ENCODE data around the gene LONRF3.

The LONRF3 gene

GRCh38 chrX:118974088-118974907 is at the start of gene LONRF3:
TSS of gene LONRF3 (plus strand) at chrX:118974618. CDS start at chrX:118974781, 163 bp downstream.
- H3K4me3 ChIP-seq (ENCODE audit: low read length), result no peak within 1 kb of the TSS; the same call in 1 of the 2 replicates
- no peak for TF ChIP-seq ZNF274 (IDR thresholded peaks at IDR 0.05; ENCODE audit: low read depth, low read length)

GRCh38 chrX:118928151-118928550 is 46.3 kb upstream of the LONRF3 start:
- H3K4me3 ChIP-seq (ENCODE audit: low read length), result no peak overlapping the region
- no peak for TF ChIP-seq ZNF274 (IDR thresholded peaks at IDR 0.05; ENCODE audit: low read depth, low read length)

DNA sequence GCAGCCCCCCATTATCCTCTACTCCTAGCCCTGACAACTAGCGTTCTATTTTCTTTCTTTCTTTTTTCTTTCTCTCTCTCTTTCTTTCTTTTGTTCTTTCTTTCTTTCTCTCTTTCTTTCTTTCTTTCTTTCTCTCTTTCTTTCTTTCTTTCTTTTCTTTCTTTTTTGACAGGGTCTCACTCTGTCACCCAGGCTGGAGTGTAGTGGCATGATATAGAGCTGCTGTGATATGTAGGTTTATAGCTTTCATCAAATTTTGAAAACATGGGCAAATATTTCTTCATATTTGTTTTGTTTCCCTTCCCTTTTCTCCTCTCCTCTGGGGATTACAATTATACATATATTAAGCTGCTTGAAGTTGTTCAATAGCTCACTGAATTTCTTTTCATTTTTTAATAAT is 39.1 kb upstream of the LONRF3 start:
- TF ChIP-seq ZNF274 (IDR thresholded peaks at IDR 0.05; ENCODE audit: low read depth, low read length), result no peak
- H3K4me3 ChIP-seq (ENCODE audit: low read length), result no peak overlapping the region

GRCh38 chrX:118941147-118941546 is 33.3 kb upstream of the LONRF3 start:
- no peak overlapping the region for H3K4me3 ChIP-seq (ENCODE audit: low read length)
- no peak for TF ChIP-seq ZNF274 (IDR thresholded peaks at IDR 0.05; ENCODE audit: low read depth, low read length)

DNA sequence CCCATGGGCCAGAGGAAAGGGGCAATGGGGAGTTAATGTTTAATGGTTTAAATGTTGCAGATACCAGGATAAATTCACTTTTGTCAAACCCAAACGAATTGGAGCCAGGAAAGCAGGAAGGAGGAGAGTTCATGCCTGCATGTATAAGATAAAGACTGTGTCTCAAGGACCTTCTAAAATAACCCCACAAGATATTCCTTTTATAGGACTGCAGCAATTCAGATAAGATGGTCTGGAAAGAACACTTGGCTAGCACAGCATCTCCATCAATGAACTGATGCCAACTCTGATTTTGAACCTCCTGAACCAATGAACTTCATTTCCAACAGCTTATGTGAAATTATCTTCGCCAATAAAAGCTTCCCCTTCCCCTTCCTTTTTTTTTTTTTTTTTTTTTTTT is 31.3 kb upstream of the LONRF3 start:
- no peak for TF ChIP-seq ZNF274 (IDR thresholded peaks at IDR 0.05; ENCODE audit: low read depth, low read length)
- H3K4me3 ChIP-seq (ENCODE audit: low read length), result no peak overlapping the region

GRCh38 chrX:118945921-118946320 is 28.5 kb upstream of the LONRF3 start:
- no peak for TF ChIP-seq ZNF274 (IDR thresholded peaks at IDR 0.05; ENCODE audit: low read depth, low read length)
- H3K4me3 ChIP-seq (ENCODE audit: low read length), result no peak overlapping the region

DNA sequence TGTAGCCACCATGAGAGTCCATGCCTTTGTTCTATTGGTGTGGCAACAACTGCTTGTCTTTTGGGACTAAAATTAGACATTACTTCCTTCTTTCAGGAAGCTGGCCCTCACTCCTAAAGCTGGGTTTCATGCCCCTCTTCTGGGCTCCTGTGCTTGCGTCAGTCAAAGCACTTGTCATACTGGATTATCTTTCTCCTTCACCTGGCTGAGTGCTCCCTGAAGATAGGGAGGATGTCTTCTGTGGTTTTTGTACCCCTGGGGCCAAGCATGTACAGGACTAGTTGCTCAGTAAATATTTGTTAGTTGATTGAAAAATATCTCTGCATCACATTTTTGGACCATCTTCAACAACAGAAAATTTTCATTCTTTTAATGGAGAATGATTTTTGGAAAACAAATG is 26.1 kb upstream of the LONRF3 start:
- TF ChIP-seq ZNF274 (IDR thresholded peaks at IDR 0.05; ENCODE audit: low read depth, low read length), result no peak
- no peak overlapping the region for H3K4me3 ChIP-seq (ENCODE audit: low read length)

GRCh38 chrX:118961866-118962560 is 12.4 kb upstream of the LONRF3 start:
- TF ChIP-seq ZNF274 (IDR thresholded peaks at IDR 0.05; ENCODE audit: low read depth, low read length), result no peak

GRCh38 chrX:118963159-118963558 is 11.3 kb upstream of the LONRF3 start:
- no peak overlapping the region for H3K4me3 ChIP-seq (ENCODE audit: low read length)
- TF ChIP-seq ZNF274 (IDR thresholded peaks at IDR 0.05; ENCODE audit: low read depth, low read length), result no peak

More at GRCh38 chrX:118961866-118962560, 12.4 kb upstream of the LONRF3 start:
- H3K4me3 ChIP-seq (ENCODE audit: low read length), result no peak overlapping the region

DNA sequence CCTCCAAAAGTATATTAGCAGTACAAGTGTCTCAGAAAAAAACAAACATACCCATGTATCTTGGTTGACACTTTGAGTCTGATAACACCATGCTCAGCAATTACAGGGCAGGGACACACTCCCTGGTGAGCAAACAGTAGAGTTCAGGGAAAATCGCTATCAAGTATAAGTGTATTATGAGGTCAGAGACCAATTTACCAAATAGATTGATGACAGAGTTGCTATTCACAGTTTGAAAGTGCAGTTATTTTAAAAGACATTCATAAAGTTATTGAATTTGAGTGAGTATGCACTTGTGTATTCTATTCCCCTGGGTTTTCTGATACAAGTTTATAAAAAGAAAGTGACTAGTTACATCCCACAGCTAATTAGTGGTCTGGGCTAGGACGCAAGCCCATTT is 10.2 kb upstream of the LONRF3 start:
- no peak for TF ChIP-seq ZNF274 (IDR thresholded peaks at IDR 0.05; ENCODE audit: low read depth, low read length)
- H3K4me3 ChIP-seq (ENCODE audit: low read length), result no peak overlapping the region

- no peak overlapping the region for H3K4me3 ChIP-seq (ENCODE audit: low read length)
- no peak for TF ChIP-seq ZNF274 (IDR thresholded peaks at IDR 0.05; ENCODE audit: low read depth, low read length)
Measured at GRCh38 chrX:118965395-118965794, 9.0 kb upstream of the LONRF3 start.

GRCh38 chrX:118968031-118968430 is 6.4 kb upstream of the LONRF3 start:
- no peak for TF ChIP-seq ZNF274 (IDR thresholded peaks at IDR 0.05; ENCODE audit: low read depth, low read length)
- no peak overlapping the region for H3K4me3 ChIP-seq (ENCODE audit: low read length)

DNA sequence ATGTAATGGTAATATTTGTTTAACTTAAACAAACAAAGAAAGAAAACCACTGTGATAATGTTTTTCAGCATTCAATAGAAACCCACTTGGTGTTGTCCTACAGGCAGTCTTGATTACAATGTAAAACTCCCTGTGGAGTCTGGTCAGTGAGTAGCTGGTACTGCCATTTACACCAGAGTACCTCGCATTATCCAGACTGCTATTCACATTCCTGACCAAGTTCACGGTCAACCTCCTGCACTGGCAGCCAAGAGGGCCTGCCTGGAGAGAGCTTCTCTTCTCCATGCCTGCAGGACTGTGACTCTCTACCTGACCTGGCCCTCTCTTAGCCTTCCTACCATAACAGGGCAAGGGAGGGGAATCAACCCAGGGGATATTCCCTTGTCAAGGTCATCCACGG is 2.9 kb upstream of the LONRF3 start:
- TF ChIP-seq ZNF274 (IDR thresholded peaks at IDR 0.05; ENCODE audit: low read depth, low read length), result no peak
- no peak overlapping the region for H3K4me3 ChIP-seq (ENCODE audit: low read length)

DNA sequence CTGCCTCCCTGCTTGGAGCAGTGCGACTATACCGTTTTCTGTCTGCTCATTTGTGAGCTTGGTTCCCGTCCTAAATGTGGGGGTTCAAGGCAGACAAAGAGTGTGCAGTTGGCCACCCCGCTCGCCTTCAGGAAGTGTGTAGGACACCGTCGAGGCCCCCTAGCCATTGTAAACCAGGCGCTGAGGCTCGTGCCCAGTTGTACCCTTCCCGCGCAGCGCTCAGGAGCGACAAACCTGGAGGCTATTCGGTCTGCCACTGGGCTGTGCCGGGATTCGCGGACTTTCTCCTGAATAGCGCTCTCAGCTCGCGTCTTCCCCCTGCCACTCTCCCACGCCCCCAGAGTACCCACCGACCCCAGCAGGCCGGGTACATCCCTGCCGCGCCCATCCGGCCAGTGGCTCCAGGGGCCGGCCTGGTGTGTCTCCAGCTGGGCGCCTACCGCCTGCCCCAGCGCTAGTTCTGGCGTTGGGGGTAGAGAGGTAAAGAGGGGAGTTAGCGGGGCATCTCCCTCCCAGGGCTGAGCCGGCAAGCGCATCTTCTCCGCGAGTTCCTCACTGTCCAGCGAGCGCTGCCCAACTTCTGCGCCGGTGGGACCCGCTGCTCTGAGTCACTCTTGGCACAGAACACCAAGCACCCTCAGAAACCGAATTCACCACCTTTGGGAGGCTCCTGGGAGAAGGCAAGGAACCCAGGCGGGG is 880 bp upstream of the LONRF3 start:
- no peak for TF ChIP-seq ZNF274 (IDR thresholded peaks at IDR 0.05; ENCODE audit: low read depth, low read length)
- H3K4me3 ChIP-seq (ENCODE audit: low read length), result no peak overlapping the region
